Measurements from ENCODE around the gene GHRHR. TPM values are rescaled to one million over a fixed set of nuclear protein-coding genes. Genes with fewer than 3 reads are reported as not detected.

Gene GHRHR
- total RNA-seq = not detected in 2 replicates
- total RNA-seq (2013) = not detected
- not detected in 2 replicates for polyA plus RNA-seq
- polyA minus RNA-seq = not detected in 2 replicates

GRCh38 chr7:30963842-30964241, at the start of gene GHRHR:
TSS of gene GHRHR (plus strand) at chr7:30963953. CDS start at chr7:30964069, 116 bp downstream.
- 75% methylated on average over 11 of the region's 11 CpGs for WGBS (ENCODE audit: insufficient coverage)
- H3K4me1 Mint-ChIP-seq = peaks cover 8% of the 10 kb centered on the region
- intact Hi-C loops (cut with micrococcal nuclease) = no loop called here
- H3K27me3 Mint-ChIP-seq = peaks cover 13% of the 10 kb centered on the region
- no peak for DNase-seq
- ATAC-seq (ENCODE audit: low read depth) = no peak
- Histone ChIP-seq H3K4me1 (ENCODE audit: control insufficient read depth in 2 of 2, insufficient read depth in 2 of 2, low read length in 2 of 2) (peaks cover 2 to 4% of the 10 kb centered on the region in 2 donors), H3K27ac (ENCODE audit: low read length in 2 of 2) (no peak within 1 kb of the TSS), H3K36me3 (replicated peaks in 1 of 2; ENCODE audit: control extremely low read depth in 1 of 2, control insufficient read depth in 1 of 2, extremely low read depth in 1 of 2, insufficient read depth in 2 of 2, low read length in 1 of 2) (no peaks in the 10 kb centered on the region), H3K4me3 (ENCODE audit: control extremely low read depth in 1 of 5, extremely low read depth in 1 of 5, insufficient read depth in 1 of 5, low read depth in 2 of 5, low read length in 4 of 5) (no peak within 1 kb of the TSS), H2AFZ (ENCODE audit: insufficient read depth, low read depth, low read length, poor library complexity, severe bottlenecking) (no peak within 1 kb of the TSS), H3K27me3 (replicated peaks in 1 of 4; ENCODE audit: control extremely low read depth in 1 of 4, control insufficient read depth in 3 of 4, insufficient read depth in 4 of 4, low read length in 3 of 4) (no peaks in the 10 kb centered on the region), H4K20me1 (ENCODE audit: control insufficient read depth, insufficient read depth, low read length, poor library complexity, severe bottlenecking) (no peaks in the 10 kb centered on the region), H3K79me2 (ENCODE audit: control insufficient read depth, insufficient read depth, low read length) (no peaks in the 10 kb centered on the region), H3K9me3 (ENCODE audit: control extremely low read depth in 1 of 3, control insufficient read depth in 2 of 3, insufficient read depth in 1 of 3, low read length in 2 of 3) (peaks cover 0 to under 1% (median 0%) of the 10 kb centered on the region in 3 donors), H3K9ac (ENCODE audit: low read length) (no peak within 1 kb of the TSS), H3K4me2 (replicated peaks; ENCODE audit: low read depth, low read length, poor library complexity, severe bottlenecking) (no peak within 1 kb of the TSS)
- ChIA-PET CTCF (no interaction called here), POLR2A (no interaction called here)
- no peak within 1 kb of the TSS for H3K4me3 Mint-ChIP-seq
- no peak within 1 kb of the TSS for H3K27ac Mint-ChIP-seq
- H3K9me3 Mint-ChIP-seq (ENCODE audit: insufficient read depth) = no peaks in the 10 kb centered on the region
- TF ChIP-seq CTCF (IDR thresholded peaks at IDR 0.05) (no peak), EZH2 (IDR thresholded peaks at IDR 0.05; ENCODE audit: borderline replicate concordance, insufficient read depth, low read depth, low read length, poor library complexity, severe bottlenecking) (no peak)

- no peak overlapping the region for H3K4me3 ChIP-seq (ENCODE audit: control extremely low read depth in 1 of 5, extremely low read depth in 1 of 5, insufficient read depth in 1 of 5, low read depth in 2 of 5, low read length in 4 of 5)
- 67% methylated on average over 2 of the region's 4 CpGs for WGBS (ENCODE audit: insufficient coverage)
- H2AFZ ChIP-seq (ENCODE audit: insufficient read depth, low read depth, low read length, poor library complexity, severe bottlenecking) = no peak overlapping the region
- H4K20me1 ChIP-seq (ENCODE audit: control insufficient read depth, insufficient read depth, low read length, poor library complexity, severe bottlenecking) = no peaks in the 10 kb centered on the region
- H3K9me3 Mint-ChIP-seq (ENCODE audit: insufficient read depth) = no peaks in the 10 kb centered on the region
- no peaks in the 10 kb centered on the region for H3K27me3 ChIP-seq (replicated peaks in 1 of 4; ENCODE audit: control extremely low read depth in 1 of 4, control insufficient read depth in 3 of 4, insufficient read depth in 4 of 4, low read length in 3 of 4)
- peaks cover 5% of the 10 kb centered on the region for H3K27me3 Mint-ChIP-seq
- H3K4me1 Mint-ChIP-seq = no peaks in the 10 kb centered on the region
- H3K79me2 ChIP-seq (ENCODE audit: control insufficient read depth, insufficient read depth, low read length) = no peaks in the 10 kb centered on the region
- H3K4me2 ChIP-seq (replicated peaks; ENCODE audit: low read depth, low read length, poor library complexity, severe bottlenecking) = no peak overlapping the region
- H3K27ac ChIP-seq (ENCODE audit: low read length in 2 of 2) = no peak overlapping the region
- H3K36me3 ChIP-seq (replicated peaks in 1 of 2; ENCODE audit: control extremely low read depth in 1 of 2, control insufficient read depth in 1 of 2, extremely low read depth in 1 of 2, insufficient read depth in 2 of 2, low read length in 1 of 2) = no peaks in the 10 kb centered on the region
- intact Hi-C loops (cut with micrococcal nuclease) = no loop called here
- H3K9me3 ChIP-seq (ENCODE audit: control extremely low read depth in 1 of 3, control insufficient read depth in 2 of 3, insufficient read depth in 1 of 3, low read length in 2 of 3) = no peaks in the 10 kb centered on the region
- no peaks in the 10 kb centered on the region for H3K4me1 ChIP-seq (ENCODE audit: control insufficient read depth in 2 of 2, insufficient read depth in 2 of 2, low read length in 2 of 2)
- CTCF ChIA-PET = no interaction called here
- H3K9ac ChIP-seq (ENCODE audit: low read length) = no peak overlapping the region
- H3K4me3 Mint-ChIP-seq = no peak overlapping the region
- POLR2A ChIA-PET = no interaction called here
- ATAC-seq (ENCODE audit: low read depth) = no peak
- no peak for DNase-seq
- no peak for TF ChIP-seq EZH2 (IDR thresholded peaks at IDR 0.05; ENCODE audit: borderline replicate concordance, insufficient read depth, low read depth, low read length, poor library complexity, severe bottlenecking)
- H3K27ac Mint-ChIP-seq = no peak overlapping the region
Observed at GRCh38 chr7:30914596-30914995, 49.2 kb upstream of the GHRHR start.

All from B cell (primary cell).